Bronchial epithelial cell (primary cell): ENCODE data around the gene AMOTL1. TPM values are rescaled to one million over a fixed set of nuclear protein-coding genes. Genes with fewer than 3 reads are reported as not detected.
A peak's percentile ranks its signal among the peaks of the same experiment; 100 is the strongest.
"Not testable (repeated sequence)": the region's sequence is repeated elsewhere in the genome, so short reads cannot be mapped to it uniquely, and the experiment has no call there.

Experiments
- DNase-seq: peaks from one replicate; pipeline ENCODE4 v3.0.0-alpha.2; 2010; ENCODE audit warnings: low read depth
- FAIRE-seq: peaks from 2 replicates; lab custom pipeline; 2011; peaks lifted over from hg19 to GRCh38; lab: Jason Lieb, UNC
- H3K27me3 ChIP-seq: 2 replicates; pipeline ENCODE4 v1.5.1; 2011; ENCODE audit warnings: low read length; ENCODE audit not compliant: control insufficient read depth, insufficient read depth
- H3K36me3 ChIP-seq: 2 replicates; pipeline ENCODE4 v1.5.1; 2011; ENCODE audit warnings: low read length; ENCODE audit not compliant: control insufficient read depth, insufficient read depth
- H3K4me3 ChIP-seq: 2 replicates; pipeline ENCODE4 v1.5.1; 2011; ENCODE audit warnings: mild to moderate bottlenecking, low read depth, low read length, control low read depth
- total RNA-seq: library from RNA; depleted of rRNA; stranded (reverse); fragments of >200 nt; gene quantifications from 2 replicates; pipeline ENCODE4 v1.2.1, GENCODE V29; 2014
- TF ChIP-seq, protein P1 (sequence below): IDR thresholded peaks from 2 replicates; pipeline ENCODE4 v1.5.1; 2011; ENCODE audit warnings: mild to moderate bottlenecking, moderate library complexity, low read length, control low read depth, inconsistent platforms; ENCODE audit not compliant: insufficient read depth, severe bottlenecking

Gene AMOTL1
- total RNA-seq, 1 donor from 2014 or later: 64.8 TPM

GRCh38 chr11:94897330-94897768 lies 129.2 kb downstream of the AMOTL1 start:
- Histone ChIP-seq H3K27me3 (no peaks in the 10 kb centered on the region), H3K36me3 (peaks cover 8% of the 10 kb centered on the region), H3K4me3 (no peak overlapping the region)
- TF ChIP-seq, protein P1, sequence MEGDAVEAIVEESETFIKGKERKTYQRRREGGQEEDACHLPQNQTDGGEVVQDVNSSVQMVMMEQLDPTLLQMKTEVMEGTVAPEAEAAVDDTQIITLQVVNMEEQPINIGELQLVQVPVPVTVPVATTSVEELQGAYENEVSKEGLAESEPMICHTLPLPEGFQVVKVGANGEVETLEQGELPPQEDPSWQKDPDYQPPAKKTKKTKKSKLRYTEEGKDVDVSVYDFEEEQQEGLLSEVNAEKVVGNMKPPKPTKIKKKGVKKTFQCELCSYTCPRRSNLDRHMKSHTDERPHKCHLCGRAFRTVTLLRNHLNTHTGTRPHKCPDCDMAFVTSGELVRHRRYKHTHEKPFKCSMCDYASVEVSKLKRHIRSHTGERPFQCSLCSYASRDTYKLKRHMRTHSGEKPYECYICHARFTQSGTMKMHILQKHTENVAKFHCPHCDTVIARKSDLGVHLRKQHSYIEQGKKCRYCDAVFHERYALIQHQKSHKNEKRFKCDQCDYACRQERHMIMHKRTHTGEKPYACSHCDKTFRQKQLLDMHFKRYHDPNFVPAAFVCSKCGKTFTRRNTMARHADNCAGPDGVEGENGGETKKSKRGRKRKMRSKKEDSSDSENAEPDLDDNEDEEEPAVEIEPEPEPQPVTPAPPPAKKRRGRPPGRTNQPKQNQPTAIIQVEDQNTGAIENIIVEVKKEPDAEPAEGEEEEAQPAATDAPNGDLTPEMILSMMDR: peak; percentile 77
- FAIRE-seq (no peak), DNase-seq (peak; percentile 40)

DNA sequence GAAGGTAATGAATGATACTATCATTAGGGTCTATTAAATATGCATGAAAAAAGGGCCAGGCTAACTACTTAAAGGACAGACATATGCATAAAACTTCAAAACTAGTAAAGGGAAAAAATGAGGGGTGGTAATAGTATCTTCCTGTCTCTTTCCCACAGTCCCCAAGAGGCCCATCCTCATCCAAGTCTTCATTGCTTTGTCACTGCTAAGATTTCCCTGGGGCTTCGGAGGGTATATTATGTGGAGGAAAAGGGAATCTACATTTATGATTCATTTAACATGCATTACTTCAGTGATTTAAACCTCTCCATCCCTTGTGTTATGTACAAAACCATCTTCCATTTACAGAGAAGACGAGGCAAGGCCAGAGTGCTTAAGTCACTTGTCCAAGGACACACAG lies 139.1 kb downstream of the AMOTL1 start:
- no peaks in the 10 kb centered on the region for H3K36me3 ChIP-seq

GRCh38 chr11:94909371-94909820 lies 141.2 kb downstream of the AMOTL1 start:
- TF ChIP-seq, protein P1: no peak
- H3K36me3 ChIP-seq: no peaks in the 10 kb centered on the region
- no peak overlapping the region for H3K4me3 ChIP-seq
- FAIRE-seq (no peak), DNase-seq (no peak)
- no peaks in the 10 kb centered on the region for H3K27me3 ChIP-seq

More for the DNA sequence above, 139.1 kb downstream of the AMOTL1 start:
- FAIRE-seq (no peak), DNase-seq (no peak)
- no peak overlapping the region for H3K4me3 ChIP-seq
- TF ChIP-seq, protein P1: no peak
- no peaks in the 10 kb centered on the region for H3K27me3 ChIP-seq

GRCh38 chr11:94910270-94910669 lies 142.1 kb downstream of the AMOTL1 start:
- DNase-seq: no peak
- TF ChIP-seq, protein P1: no peak
- no peaks in the 10 kb centered on the region for H3K36me3 ChIP-seq

DNA sequence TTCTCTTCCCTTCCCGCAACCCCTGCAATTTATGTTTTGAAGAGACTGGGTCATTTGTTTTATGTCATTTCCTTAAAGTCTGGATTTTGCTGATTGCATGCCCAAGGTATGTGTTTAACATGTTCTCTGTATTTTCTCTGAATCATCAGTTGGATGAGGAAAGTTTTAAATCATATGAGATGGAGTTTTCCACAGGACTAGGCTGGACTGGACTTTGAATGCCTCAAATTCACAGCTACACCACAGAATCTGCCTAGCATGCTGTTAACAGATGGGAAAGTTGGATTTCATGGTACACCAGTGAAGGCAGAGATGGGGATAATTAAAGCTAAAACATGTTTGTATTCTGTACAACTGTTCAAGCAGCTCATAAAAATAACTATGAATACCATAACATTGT lies 142.6 kb downstream of the AMOTL1 start:
- FAIRE-seq (no peak), DNase-seq (no peak)
- TF ChIP-seq, protein P1: no peak
- H3K4me3 ChIP-seq: no peak overlapping the region
- no peaks in the 10 kb centered on the region for H3K27me3 ChIP-seq
- H3K36me3 ChIP-seq: no peaks in the 10 kb centered on the region

More at GRCh38 chr11:94910270-94910669, 142.1 kb downstream of the AMOTL1 start:
- Histone ChIP-seq H3K4me3 (no peak overlapping the region), H3K27me3 (no peaks in the 10 kb centered on the region)
- no peak for FAIRE-seq

- DNase-seq (no peak), FAIRE-seq (no peak)
- no peaks in the 10 kb centered on the region for H3K27me3 ChIP-seq
- H3K4me3 ChIP-seq: no peak overlapping the region
- TF ChIP-seq, protein P1: no peak
- H3K36me3 ChIP-seq: no peaks in the 10 kb centered on the region
These were observed 144.7 kb downstream of the AMOTL1 start for GRCh38 chr11:94912806-94913205.

- H3K36me3 ChIP-seq, DNase-seq, FAIRE-seq, H3K27me3 ChIP-seq, H3K4me3 ChIP-seq: not testable (repeated sequence)
These were observed 145.7 kb downstream of the AMOTL1 start for GRCh38 chr11:94913718-94914394.
